T-helper 9 cell (primary cell): ENCODE data around the gene AKR1B1.

ENCODE experiments used
- DNase-seq: peaks from one replicate; pipeline ENCODE4 v3.0.0-alpha.2; 2020

The AKR1B1 gene

DNA sequence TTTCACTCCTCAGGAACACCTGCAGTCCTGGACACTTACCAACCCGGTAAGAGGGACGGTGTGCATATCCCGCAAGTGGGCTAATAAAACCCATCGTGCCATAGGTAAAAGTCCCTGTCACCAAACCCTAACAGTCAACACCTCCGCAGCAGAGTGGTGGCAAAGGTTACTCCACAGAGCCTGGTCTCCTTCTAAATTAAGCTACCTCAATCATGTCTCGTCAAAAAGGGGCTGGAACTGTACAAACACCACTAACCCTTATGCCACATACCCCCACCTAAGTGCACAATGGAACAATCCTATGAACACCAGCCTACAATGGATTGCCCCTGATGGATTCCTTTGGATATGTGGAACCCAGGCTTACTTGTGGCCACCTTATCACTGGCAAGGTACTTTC, 9.6 kb upstream of the AKR1B1 start:
- DNase-seq, result no peak

DNA sequence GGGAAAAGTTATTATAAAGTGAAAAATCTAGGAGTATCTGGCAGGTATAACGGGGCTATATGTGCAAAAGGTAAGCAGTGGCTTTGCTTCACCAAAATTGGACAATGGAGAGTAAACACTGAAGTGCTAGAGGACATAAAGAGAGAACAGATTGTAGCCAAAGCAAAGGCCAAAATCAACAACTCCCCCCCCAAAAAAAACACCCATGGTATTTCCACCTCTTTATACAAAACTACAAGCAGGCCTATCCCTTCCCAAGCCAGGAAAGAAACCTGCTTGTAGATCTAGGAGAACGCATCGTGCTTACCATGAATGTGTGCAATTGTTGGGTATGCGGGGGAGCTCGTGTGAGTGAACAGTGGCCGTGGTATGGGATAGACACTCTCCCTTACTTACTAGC, 9.2 kb upstream of the AKR1B1 start:
- no peak for DNase-seq

DNA sequence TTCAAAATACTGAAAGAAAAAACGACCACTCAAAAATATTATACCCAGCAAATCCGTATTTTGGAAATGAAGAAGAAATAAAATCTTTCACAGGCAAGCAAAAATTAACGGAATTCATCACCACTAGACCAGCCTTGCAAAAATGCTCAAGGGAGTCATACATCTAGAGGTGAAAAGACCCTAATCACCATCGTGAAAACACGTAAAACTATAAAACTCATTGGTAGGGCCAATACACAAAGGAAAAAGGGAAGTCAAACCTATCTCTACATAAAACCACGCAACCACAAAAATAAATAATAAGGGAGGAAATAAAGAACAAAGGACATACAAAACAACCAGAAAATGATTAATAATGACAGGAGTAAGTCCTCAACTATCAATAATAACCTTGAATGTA, 6.6 kb upstream of the AKR1B1 start:
- DNase-seq, result no peak

DNA sequence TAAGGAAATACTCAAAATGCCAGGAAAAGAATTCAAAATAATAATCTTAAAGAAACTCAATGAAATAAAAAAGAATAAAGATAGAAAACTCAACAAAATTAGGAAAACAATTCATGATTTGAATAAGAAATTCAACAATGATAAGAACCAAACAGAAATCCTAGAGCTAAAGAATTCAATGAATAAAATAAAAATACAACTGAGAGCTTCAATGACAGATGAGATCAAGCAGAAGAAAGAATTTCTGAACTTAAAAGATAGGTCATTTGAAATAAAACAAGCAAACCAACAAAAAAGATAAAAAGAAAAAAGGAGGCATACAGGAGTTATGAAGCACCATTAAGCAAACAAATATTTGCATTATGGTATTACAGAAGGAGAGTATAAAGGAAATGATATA, 5.6 kb upstream of the AKR1B1 start:
- no peak for DNase-seq

DNA sequence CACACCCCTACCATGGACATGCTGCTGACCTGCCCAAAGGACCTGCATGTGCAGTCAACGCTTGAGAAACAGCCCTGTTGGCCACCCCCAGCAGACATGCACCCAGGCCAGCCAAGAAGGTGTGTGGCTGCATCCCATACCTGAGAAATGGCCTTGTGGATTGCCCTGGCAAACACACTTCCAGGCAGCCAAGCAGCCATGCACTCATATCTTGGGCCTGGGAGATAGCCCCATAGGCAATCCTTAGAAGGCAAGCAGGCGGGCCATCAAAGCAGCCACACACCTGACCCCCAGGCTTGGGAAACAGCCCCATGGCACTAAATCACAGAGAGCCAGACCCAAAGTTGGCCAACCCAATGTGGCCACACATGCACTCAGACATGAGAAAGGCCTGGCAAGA, 4.9 kb upstream of the AKR1B1 start:
- no peak for DNase-seq

DNA sequence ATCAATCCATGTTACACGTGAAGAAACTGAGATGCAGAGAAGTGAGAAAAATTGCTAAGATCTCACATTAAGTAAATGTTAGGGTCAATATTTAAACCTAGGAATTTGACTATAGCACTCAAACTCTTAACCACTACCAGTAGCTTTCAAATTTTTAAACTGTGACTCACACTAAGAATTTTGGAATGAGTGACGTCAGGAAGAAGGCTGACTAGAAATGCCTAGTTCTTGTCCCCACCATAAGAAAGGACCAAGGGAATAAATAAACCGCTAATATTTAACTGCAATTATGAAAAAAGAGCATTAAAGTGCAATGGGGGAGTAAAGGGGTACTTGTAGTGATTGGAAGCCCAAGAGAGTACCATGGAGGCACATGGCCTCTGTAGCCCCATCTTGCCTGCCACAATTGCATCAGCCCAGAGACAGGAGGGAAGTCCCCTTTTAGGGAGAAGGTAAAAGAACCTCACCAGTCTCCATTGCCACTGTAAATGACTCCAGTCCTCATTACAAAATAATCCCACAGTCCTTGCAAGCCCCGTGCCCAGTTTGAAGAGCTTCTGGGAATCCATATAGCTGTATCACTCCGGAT, 3.5 kb upstream of the AKR1B1 start:
- DNase-seq, result no peak

DNA sequence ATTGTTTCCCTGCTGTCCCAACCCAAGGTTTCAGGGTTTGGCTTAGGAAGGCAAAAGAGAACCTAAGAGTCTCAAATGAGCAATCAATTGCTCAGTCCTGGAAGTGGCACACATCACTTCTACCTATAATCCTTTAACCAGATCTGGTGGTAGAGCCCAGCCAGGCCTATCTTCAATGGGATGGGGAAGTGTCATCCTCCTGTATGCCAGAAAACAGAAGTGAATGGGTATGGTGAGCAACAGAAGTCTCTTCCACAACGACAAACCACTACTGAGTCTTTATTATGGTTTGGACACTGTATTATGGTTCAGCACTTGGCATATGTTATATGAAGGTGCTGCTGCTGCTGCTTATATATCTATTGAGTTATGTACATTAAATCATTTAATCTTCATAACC, 3.0 kb upstream of the AKR1B1 start:
- DNase-seq, result no peak

DNA sequence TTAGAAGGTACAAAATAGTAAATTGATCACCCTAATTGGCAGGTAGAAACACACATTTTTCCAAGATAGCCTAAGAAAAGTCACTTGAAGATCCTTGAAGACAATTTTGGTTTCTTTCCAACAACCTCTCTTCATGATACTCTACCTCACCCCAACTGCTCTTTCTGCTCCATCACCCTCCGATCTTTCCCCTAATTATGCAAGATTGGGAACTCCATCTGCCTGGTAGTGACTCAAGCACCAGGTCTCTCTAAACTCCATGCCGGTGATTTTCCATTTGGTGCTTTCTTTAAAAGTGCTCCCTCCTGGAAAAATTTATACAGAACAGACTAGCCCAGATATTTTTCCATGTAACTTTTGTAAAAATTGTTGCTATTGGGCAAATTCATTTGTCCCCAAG, 1.1 kb upstream of the AKR1B1 start:
- no peak for DNase-seq

DNA sequence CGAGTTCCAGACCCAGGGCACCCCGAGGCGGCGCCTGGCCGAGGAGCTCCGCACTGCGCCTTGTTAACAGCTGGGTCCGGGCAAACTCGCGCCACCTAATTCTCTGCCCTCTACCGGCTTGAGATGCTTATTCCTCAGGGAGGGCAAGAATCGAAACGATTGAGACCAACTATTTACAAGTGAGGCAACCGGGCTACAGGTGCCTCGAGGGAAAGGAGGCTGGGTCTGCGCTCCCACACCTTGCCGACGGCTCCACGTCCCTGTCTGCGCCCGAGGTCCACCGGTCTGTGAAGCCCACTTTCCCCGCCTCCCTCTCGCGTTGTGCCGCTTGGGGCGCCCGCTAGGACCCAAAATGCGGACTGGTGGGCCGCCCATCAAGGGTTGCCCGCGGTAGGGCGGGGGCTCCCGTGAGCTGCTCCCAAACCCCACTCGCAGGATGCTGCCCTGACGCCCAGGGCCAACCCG, 527 bp downstream of the AKR1B1 start:
- DNase-seq, result peak; percentile 34

DNA sequence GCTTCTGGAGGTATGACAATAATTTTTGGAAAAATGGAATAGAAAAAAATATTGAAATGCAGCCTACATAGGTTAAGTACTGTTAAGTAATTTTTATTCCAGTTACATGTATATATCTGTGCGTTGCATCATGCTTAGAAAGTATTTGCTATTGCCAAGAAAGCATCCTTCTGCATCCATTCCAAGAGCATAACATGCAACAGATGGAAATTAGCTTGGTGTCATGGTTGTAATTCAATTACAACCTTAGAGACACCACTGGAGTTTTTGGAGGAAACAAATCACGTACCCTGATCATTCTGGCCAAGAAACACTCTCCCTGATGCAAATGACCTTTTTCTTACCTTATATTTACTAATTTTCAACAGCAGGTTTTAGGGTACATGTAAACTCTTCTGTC, 1.7 kb downstream of the AKR1B1 start:
- DNase-seq, result no peak

DNA sequence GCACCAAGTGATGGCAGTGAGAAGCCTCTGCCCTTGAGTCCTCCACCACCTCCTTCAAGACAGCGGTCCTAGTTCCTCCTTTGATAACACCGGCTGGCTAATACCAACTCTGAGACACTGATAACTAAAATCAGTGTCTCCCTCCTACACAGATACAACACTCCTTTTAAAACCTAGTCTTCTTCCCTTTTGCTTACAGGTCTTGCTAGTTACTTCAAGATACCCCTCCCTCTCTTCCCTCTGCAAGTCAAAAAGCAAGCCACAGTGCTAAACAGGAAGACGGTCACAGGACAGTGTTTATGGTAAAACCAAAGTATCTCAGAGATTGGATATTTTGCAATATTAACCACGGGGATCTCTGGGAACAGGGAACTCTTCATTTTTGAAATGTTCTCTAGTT, 4.6 kb downstream of the AKR1B1 start:
- no peak for DNase-seq

DNA sequence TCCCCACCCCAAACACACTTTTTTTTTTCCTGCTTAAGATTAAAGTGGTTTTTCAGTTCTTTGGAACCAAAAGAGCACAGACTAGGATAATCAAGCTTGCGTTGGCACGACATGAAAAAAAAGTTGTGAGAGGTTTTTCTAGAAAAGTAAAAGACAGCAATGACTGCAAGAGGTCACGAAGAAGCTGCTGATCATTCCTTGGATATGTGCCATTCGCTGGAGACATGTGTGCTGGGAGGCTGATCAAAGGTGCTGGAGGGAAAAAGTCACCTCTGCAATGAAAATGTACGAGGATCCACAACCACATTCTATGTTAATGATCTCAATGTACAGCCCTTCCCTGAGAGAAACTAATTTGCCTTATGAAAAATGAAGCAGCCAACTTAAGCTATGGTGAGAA, 5.4 kb downstream of the AKR1B1 start:
- DNase-seq, result no peak

DNA sequence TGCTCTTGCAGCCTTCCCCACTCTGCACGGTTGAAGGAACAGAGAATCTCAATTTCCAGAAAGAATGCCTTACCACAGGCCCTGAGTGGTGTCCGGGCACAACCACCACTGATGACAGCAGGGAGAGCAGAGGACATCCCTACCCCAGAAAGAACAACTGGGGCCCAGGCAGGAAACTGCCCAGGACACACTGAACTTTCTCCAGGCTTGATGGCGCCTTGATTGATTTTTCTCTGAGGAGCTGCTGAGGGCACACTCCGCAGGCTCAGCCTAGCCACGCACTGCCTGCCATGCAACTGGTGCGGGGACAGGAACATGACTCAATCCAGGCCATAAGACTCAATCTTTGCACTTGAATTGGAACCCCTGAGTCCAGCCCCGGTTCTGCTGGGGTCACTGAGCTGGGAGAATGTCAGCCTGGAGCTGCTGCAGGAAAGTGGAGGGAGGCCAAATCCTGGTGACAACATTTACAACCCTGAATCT, 5.9 kb downstream of the AKR1B1 start:
- no peak for DNase-seq

DNA sequence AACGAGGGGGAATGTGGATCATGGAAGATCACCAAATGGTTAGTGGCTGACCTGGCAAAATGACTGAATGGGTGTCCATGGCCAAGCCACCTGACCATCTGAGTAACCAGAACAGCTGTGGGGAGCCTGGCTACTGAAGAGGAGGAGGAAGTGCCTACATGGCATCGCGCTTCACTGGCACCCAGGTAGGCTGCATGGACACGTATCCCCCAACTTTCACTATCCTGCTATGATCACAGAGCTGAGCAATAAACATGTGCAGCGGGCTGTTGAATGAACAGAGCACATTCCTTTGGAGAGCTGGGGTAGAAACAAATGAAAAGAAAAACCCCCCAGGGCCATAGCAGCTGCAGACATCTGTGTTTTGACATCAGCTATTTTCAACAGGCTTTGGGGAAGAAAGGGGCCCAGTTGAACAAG, 6.5 kb downstream of the AKR1B1 start:
- DNase-seq, result no peak

DNA sequence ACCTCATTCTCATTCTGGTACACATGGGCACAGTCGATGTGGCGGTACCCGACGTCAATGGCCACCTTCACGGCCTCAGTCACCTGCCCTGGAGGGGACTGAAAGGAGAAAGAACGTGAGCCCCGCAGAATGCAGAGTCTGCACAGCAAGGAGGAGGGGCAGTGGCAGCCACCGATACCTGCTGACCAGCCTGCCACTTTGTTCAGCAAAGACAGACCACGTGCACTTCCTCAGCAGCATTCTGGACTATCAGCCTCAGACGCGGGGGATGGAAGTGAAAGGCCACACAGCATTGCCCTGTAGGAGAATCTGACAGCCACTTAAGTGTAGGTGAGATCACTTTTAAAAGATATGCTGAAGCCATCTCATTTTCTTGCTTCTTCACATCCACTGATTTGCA, 7.2 kb downstream of the AKR1B1 start:
- DNase-seq, result no peak

DNA sequence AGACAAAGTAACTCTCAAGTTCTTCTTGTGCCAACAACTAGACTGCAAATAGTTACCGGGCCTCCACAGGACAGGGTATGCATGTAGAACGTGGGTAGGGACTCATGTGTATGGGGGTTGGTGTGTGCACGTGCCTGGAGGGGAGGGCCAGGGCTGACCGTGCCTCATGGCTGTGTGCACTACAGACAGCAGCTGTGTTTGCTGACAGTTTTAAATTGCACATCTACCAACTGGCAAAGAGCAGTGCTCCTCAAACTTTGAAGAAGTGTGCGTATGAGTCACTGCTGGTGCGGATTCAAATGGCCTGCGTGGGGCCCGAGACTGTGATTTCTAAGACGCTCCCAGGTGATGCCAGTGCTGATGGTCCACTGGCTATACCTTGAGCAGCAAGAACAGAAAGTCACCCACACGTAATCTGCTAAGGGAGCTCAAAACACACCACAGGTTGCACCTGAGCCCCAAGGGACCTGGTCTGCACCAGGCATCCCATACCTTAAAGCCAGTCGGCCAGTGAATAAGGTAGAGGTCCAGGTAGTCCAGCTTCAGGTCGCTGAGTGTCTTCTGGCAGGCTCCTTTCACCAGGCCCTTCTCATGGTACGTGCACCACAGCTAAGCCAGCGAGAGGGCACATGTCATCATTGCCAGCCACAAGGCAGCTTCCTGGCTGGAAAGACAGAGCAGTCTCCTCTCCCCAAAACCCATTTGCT, 8.5 kb downstream of the AKR1B1 start:
- DNase-seq, result no peak

DNA sequence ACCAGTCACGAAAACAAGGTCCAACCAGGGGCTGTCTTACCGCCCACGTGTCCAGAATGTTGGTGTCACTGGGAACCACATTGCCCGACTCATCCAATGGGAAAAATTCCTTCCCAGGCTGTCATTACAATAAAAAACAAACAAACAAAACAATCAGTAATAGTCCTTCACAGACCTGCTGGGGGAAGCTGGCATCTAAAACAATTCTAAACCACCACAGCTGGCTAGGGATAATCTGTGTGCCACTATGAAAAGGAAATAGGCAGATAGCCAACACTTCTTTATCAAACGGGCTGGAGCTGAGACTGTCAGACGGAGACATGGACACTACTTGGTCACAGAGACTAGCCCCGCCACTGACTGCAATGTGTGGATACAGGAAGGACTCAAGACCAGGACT, 9.2 kb downstream of the AKR1B1 start:
- DNase-seq, result no peak

DNA sequence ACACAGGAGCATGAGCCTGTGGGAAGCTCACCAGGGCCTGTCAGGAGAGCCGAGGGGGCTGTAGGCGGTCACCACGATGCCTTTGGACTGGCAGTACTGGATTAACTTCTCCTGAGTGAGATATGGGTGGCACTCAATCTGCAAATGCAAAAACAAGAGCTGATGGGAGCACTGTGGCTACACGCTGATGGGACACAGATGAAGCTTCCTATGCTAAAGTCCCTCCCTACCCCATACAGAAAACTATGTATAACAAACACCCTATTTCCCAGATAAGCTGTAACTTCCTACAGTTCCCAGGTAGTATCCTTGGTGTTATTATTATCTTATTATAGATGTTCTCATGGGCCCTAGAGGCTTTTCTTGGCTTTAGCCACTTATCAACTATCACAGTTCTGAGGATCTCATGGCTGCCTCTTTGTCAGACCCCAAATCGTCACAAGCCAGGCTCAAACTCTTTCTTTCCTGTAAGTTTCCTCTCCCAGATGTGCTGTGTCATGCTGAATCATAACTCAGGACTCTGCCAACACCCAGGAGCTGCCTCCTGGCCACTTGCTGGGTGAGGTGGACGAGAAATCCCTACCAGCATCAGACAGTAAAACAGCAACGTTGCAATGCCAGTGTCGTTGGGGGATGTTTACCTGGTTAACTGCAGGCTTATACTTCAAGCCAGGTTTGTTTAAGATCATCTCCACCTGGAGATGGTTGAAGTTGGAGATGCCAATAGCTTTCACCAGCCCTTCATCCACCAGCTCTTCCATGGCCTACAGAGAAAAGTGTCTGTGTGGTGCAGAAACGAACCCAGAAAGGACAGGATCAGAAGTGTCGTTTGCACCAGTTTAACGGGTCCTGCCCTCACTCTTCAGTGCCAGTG, 10.3 kb downstream of the AKR1B1 start:
- DNase-seq, result no peak

DNA sequence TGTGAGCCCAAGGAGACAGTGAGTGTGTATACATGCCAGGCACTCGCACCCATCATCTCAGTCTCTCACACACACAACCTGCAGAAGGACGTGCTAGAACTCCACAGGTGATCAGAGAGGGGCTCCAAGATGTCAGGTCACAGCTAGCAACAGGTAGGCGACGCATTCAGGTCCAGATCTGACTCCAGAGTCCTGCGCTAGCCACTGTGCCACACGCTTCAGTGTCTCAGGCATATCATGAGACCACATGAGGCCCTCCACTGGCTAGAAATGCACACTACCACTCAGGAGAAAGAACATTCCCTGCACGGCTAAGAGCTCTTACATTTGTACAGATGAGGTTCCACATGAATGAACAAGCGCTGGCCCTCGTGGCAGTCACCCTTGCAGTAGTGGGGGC, 11.5 kb downstream of the AKR1B1 start:
- DNase-seq, result no peak

DNA sequence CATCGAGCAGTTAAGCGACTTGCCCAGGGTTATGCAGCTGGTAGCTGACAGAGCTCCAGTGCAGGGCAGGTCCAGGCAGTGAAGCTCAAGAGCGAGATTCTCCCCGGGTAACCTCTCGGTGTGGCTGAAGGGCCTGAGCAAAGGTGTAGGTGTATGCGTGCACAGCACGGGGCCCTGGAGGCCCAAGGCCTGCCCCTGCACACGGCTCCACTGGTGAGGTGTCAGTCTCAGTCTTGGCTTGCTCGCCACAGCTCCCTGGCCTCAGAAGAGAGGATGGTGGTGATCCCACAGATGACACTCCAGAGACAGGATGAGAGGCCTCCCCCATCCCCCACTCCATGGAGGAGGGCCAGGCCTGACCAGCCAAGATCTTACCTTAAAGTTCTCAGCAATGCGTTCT, 12.0 kb downstream of the AKR1B1 start:
- DNase-seq, result no peak

DNA sequence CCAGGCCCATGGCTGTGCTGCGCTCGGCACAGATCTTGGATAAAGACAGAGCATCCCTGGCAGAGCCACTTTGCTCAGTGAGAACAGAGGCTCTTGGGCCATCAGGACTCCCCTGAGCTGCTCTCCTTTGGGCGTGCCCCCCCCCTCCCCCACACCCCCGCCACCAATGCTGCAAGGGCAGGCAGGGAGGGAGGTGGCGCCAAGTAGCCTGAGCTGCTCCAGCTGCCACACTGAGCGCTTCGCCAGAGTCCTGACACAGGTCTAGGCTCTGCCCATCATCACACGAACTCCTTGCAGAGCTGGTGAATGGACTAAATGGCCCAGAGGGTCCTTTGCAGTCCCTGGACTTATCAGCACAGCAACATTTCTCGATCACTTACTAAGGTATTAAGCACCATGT, 12.5 kb downstream of the AKR1B1 start:
- no peak for DNase-seq

DNA sequence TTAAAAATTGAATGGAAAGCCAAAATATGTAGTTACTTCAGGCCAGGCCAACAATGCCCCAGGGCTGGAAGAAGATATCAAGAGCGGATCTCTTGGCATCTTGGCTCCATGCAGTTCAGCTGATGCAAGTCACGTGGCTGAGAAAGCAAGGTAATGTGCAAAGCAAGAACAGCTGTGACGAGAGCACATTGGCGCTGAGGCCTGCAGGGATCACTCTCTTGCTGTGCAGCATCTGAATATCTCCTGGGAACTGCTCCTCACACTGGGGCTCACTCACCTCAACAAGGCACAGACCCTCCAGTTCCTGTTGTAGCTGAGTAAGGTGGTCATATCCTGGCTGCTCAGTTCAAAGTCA, 14.0 kb downstream of the AKR1B1 start:
- no peak for DNase-seq

DNA sequence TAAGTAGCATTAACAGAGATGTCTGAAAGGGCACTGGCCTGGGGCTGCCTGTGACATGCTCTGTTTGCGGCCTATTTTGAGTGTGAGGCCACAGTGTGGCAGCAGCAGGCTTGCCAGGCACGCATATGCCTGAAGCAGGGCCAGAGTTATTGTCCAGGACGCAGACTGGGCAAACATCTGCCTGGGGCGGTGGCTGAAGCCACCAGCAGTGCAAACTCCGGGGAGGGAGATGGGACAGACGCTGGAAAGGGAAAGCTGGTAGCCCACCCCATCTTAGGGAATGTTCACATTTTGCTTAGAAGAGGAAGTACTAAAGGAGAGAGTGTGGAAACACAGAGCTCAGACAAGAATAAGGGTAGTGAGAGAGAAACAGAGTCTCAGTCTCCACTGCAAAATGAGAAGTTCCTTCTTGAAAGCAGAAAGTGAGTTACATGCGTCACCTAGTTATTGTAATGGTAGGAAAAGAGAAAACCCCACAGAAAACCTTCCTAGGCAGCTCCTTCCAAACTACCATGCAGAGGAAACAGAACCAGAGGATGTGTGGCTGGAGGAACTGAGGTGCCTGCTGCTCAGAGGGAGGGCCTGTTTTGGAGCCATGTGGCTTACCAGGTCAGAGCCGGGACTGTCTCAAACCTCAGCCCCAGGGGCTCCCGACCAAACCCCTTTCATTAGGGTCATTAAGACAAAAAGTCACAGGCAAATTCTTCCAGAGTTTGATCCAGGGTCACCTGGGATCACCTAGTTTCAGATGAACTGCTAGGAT, 14.5 kb downstream of the AKR1B1 start:
- DNase-seq, result no peak
